GM12892 (cell line): ENCODE results near the gene CACNA1C.
A peak's percentile ranks its signal among the peaks of the same experiment; 100 is the strongest.
"Not testable (repeated sequence)": the region's sequence is repeated elsewhere in the genome, so short reads cannot be mapped to it uniquely, and the experiment has no call there.

Experiments used
- DNase-seq: peaks from one replicate; pipeline ENCODE4 v3.0.0; 2011; ENCODE audit not compliant: insufficient read length
- FAIRE-seq: peaks from 2 replicates; lab custom pipeline; 2011; peaks lifted over from hg19 to GRCh38; lab: Jason Lieb, UNC
- POLR2A ChIP-seq: IDR thresholded peaks from 2 replicates; pipeline ENCODE4 v1.6.1; 2011; ENCODE audit warnings: low read depth, low read length, control low read depth
- POLR2AphosphoS5 ChIP-seq: IDR thresholded peaks from 2 replicates; pipeline ENCODE4 v1.6.1; 2011; ENCODE audit warnings: low read depth, low read length, control low read depth
- TAF1 ChIP-seq: IDR thresholded peaks from 2 replicates; pipeline ENCODE4 v1.6.1; 2011; ENCODE audit warnings: low read depth, mild to moderate bottlenecking, control low read depth, low read length, borderline replicate concordance

Gene CACNA1C

GRCh38 chr12:2250797-2251196, 198.0 kb downstream of the CACNA1C start:
- no peak for TF ChIP-seq POLR2AphosphoS5
- TF ChIP-seq TAF1, result no peak
- no peak for TF ChIP-seq POLR2A
- DNase-seq (no peak), FAIRE-seq (no peak)

- TF ChIP-seq POLR2AphosphoS5, result no peak
- TF ChIP-seq TAF1, result no peak
- TF ChIP-seq POLR2A, result no peak
- DNase-seq (no peak), FAIRE-seq (no peak)
Observed at GRCh38 chr12:2251526-2252209, 198.9 kb downstream of the CACNA1C start.

- FAIRE-seq, result no peak
- TF ChIP-seq POLR2AphosphoS5 (no peak), POLR2A (no peak), TAF1 (no peak)
- DNase-seq, result no peak
Observed at GRCh38 chr12:2255311-2255710, 202.5 kb downstream of the CACNA1C start.

- DNase-seq, result not testable (repeated sequence)
- peak; percentile 92 for FAIRE-seq
Observed at GRCh38 chr12:2255731-2256130, 202.9 kb downstream of the CACNA1C start.

GRCh38 chr12:2256453-2256852, 203.7 kb downstream of the CACNA1C start:
- TF ChIP-seq POLR2AphosphoS5 (no peak), POLR2A (no peak), TAF1 (no peak)
- no peak for DNase-seq
- FAIRE-seq, result no peak

- FAIRE-seq, result no peak
- TF ChIP-seq TAF1, result no peak
- no peak for TF ChIP-seq POLR2A
- TF ChIP-seq POLR2AphosphoS5, result no peak
Observed at GRCh38 chr12:2256915-2257314, 204.1 kb downstream of the CACNA1C start.

GRCh38 chr12:2258025-2258424, 205.2 kb downstream of the CACNA1C start:
- no peak for FAIRE-seq
- DNase-seq, result no peak
- no peak for TF ChIP-seq POLR2A
- TF ChIP-seq POLR2AphosphoS5, result no peak
- TF ChIP-seq TAF1, result no peak

More at GRCh38 chr12:2256915-2257314, 204.1 kb downstream of the CACNA1C start:
- no peak for DNase-seq

GRCh38 chr12:2259369-2259768, 206.6 kb downstream of the CACNA1C start:
- FAIRE-seq (no peak), DNase-seq (no peak)
- TF ChIP-seq POLR2AphosphoS5, result no peak
- TF ChIP-seq TAF1, result no peak
- no peak for TF ChIP-seq POLR2A

GRCh38 chr12:2260441-2260840, 207.7 kb downstream of the CACNA1C start:
- FAIRE-seq (no peak), DNase-seq (no peak)
- no peak for TF ChIP-seq TAF1
- no peak for TF ChIP-seq POLR2AphosphoS5
- no peak for TF ChIP-seq POLR2A

GRCh38 chr12:2261708-2262107, 208.9 kb downstream of the CACNA1C start:
- FAIRE-seq, result no peak
- DNase-seq, result no peak
- TF ChIP-seq POLR2AphosphoS5, result no peak
- TF ChIP-seq POLR2A, result no peak
- no peak for TF ChIP-seq TAF1

- no peak for FAIRE-seq
- TF ChIP-seq TAF1 (no peak), POLR2AphosphoS5 (no peak), POLR2A (no peak)
- no peak for DNase-seq
Observed at GRCh38 chr12:2262449-2262848, 209.7 kb downstream of the CACNA1C start.

GRCh38 chr12:2263901-2264300, 211.1 kb downstream of the CACNA1C start:
- TF ChIP-seq TAF1, result no peak
- no peak for TF ChIP-seq POLR2AphosphoS5
- TF ChIP-seq POLR2A, result no peak
- FAIRE-seq (no peak), DNase-seq (no peak)
